AG04449 (cell line): ENCODE data around the gene PPP1R9B.

Experiments used
- CTCF ChIA-PET: fragments of 350-600 bp; formaldehyde crosslinking; extraction: SDS; loops from one replicate; lab custom pipeline; 2021; ENCODE audit warnings: antibody characterized with exemption; lab: Yijun Ruan, JAX
- POLR2A ChIA-PET: fragments of 400-600, 350-600 bp; formaldehyde crosslinking; extraction: SDS; loops from one replicate; lab custom pipeline; 2020; ENCODE audit warnings: antibody characterized with exemption, inconsistent platforms; lab: Yijun Ruan, JAX
- DNase-seq: peaks from one replicate; pipeline ENCODE4 v3.0.0-alpha.2; 2010; ENCODE audit warnings: low read depth, low spot score
- H3K4me3 ChIP-seq: 2 replicates; pipeline ENCODE4 v1.5.1; 2011; ENCODE audit warnings: low read depth, mild to moderate bottlenecking, control low read depth, low read length
- TF ChIP-seq, protein P1 (sequence below): IDR thresholded peaks from one replicate; pipeline ENCODE4 v1.5.1; 2011; ENCODE audit warnings: mild to moderate bottlenecking, moderate library complexity, low read length, control low read depth, inconsistent platforms; ENCODE audit not compliant: insufficient read depth; ENCODE audit errors: missing control alignments

The PPP1R9B gene

DNA sequence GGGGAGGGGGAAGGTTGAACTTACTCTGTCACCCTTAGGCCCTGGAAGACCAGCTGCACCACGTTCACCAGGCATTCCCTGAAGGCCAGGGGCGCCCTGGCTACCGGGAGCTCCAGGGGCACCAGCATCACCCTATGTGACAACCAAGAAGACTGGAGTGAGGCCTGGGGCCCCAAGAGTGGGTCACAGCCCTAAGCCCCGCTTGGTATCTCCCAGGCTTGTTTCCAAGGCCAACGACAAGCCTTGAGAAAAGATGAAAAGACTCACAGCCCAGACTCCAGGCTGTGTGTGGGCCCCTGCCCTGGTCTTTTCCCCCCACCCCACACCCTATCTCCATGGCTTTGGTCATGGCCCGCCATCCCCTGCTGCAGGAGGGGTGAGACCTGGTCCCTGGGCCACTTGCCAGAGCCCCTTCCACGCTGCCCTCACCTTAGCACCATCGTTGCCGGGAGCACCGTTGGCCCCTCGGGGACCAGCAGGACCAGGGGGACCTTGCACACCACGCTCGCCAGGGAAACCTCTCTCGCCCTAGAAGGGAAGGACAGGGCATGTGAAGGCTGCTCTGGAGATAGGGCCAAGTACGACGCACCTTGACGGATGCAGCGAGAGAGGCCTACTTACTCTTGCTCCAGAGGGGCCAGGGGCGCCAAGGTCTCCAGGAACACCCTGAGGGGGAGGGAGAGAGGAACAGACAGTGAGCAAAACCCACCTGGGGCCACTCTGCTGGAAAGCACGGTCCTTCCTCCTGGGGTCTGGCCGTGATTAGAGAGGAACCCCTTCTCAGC lies 41.1 kb upstream of the PPP1R9B start:
- H3K4me3 ChIP-seq: peak overlapping the region; percentile 18
- POLR2A ChIA-PET: interaction anchor here (0.8 to 44.9 kb wide), 6 partner anchors 11 to 98 kb away, joined by 4 to 2316 read pairs (median 82); partner anchors contain the start of genes COL1A1 and TMEM92
- TF ChIP-seq, protein P1, sequence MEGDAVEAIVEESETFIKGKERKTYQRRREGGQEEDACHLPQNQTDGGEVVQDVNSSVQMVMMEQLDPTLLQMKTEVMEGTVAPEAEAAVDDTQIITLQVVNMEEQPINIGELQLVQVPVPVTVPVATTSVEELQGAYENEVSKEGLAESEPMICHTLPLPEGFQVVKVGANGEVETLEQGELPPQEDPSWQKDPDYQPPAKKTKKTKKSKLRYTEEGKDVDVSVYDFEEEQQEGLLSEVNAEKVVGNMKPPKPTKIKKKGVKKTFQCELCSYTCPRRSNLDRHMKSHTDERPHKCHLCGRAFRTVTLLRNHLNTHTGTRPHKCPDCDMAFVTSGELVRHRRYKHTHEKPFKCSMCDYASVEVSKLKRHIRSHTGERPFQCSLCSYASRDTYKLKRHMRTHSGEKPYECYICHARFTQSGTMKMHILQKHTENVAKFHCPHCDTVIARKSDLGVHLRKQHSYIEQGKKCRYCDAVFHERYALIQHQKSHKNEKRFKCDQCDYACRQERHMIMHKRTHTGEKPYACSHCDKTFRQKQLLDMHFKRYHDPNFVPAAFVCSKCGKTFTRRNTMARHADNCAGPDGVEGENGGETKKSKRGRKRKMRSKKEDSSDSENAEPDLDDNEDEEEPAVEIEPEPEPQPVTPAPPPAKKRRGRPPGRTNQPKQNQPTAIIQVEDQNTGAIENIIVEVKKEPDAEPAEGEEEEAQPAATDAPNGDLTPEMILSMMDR: no peak
- CTCF ChIA-PET: interaction anchor here (1.1 to 1.3 kb wide), 4 partner anchors 76 to 82 kb away, joined by 4 to 5 read pairs (median 4); no protein-coding TSS in a partner anchor
- DNase-seq: no peak

DNA sequence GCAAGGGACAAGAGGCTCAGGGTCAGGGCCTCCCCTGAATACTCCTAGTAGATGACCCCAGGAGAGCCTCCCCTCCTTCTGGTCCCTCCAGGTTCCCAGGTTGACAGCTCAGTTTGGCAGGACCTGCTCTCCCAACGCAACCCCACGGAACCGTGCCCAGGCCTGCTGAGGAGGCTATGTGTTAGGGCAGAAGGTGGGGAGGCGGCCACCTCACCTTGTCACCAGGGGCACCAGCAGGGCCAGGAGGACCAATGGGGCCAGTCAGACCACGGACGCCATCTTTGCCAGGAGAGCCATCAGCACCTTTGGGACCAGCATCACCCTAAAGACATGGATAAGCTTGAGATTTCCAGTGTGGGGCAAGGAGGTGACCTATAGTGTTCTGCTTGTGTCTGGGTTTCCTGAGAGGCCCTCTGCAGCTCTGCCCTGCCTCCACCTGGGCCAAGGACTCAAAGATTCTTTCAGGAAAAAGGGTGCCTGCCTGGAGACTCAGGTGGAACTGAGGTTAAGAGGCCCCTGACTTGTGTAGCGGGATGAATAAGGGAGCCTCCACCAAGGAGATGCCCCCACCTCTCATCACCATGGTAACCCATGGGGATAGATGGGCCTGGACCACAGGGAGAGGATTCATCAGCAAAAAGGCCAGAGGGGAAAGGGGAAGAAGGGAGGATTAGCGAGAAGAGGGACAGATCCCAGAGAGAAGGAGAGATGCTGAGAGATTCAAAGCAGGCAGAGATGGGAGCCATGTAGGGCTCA lies 40.3 kb upstream of the PPP1R9B start:
- CTCF ChIA-PET: interaction anchor here (1.2 to 1.6 kb wide), 4 partner anchors 77 to 83 kb away, joined by 4 to 5 read pairs (median 4); partner anchors contain the start of gene TMEM92
- POLR2A ChIA-PET: interaction anchor here (0.8 to 44.9 kb wide), 5 partner anchors 11 to 75 kb away, joined by 4 to 2316 read pairs (median 146); partner anchors contain the start of genes COL1A1 and TMEM92
- no peak for DNase-seq
- H3K4me3 ChIP-seq: no peak overlapping the region; the same call in 1 of the 2 replicates
- TF ChIP-seq, protein P1: no peak

DNA sequence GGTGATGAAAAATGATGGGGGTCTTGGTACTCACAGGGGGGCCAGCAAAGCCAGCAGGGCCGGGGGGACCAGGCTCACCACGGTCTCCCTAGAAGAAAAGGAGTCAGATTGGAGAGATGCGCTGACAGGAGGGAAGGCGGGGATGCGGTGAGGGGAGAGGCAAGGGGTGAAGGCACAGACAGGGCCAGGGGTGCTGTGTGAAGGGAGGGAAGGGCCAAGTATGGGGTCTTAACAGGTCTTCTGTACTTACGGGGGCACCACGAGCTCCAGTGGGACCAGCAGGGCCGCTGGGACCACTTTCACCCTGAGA lies 39.8 kb upstream of the PPP1R9B start:
- CTCF ChIA-PET: interaction anchor here (1.2 to 1.6 kb wide), 4 partner anchors 77 to 84 kb away, joined by 4 to 5 read pairs (median 4); partner anchors contain the start of gene TMEM92
- H3K4me3 ChIP-seq: no peak overlapping the region; the same call in 1 of the 2 replicates
- no peak for DNase-seq
- POLR2A ChIA-PET: interaction anchor here (1.6 to 44.9 kb wide), 4 partner anchors 10 to 75 kb away, joined by 6 to 2316 read pairs (median 781); partner anchors contain the start of genes COL1A1 and TMEM92
- TF ChIP-seq, protein P1: no peak

DNA sequence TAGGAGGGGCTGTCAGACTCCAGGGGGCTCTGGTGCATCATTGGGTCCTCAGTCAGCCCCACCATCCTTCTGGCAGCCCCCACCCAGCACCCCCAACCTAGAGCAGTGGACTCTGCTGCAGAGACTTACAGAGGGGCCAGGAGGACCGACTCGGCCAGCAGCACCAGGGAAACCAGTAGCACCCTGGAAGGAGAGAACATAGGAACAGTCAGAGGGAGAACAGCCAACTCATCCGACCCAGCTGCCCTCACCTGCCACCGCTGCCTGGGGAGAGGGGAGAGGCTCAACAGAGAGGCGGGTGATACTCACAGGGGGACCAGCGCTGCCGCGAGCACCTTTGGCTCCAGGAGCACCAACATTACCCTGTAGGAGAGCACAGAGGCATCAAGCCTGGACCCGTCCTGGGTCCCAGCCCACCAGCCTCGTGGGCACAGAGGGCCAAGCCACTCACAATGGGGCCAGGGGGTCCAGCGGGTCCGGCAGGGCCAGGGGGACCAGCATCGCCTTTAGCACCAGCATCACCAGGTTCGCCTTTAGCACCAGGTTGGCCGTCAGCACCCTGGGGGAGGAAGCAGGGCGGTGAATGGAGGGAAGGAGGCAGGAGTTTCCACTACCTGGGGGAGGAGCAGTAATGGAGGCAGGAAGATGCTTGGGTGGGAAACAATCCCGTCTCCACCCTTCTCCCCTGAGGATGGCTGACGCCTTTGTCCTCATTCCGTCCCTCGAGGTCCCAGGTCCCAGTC lies 39.2 kb upstream of the PPP1R9B start:
- TF ChIP-seq, protein P1: no peak
- DNase-seq: no peak
- CTCF ChIA-PET: interaction anchor here (1.2 to 3.1 kb wide), 5 partner anchors 78 to 84 kb away, joined by 4 to 17 read pairs (median 5); partner anchors contain the start of gene TMEM92
- no peak overlapping the region; the same call in 1 of the 2 replicates for H3K4me3 ChIP-seq
- POLR2A ChIA-PET: interaction anchor here (1.6 to 44.9 kb wide), 6 partner anchors 7 to 76 kb away, joined by 6 to 2316 read pairs (median 150); partner anchors contain the start of genes COL1A1 and TMEM92

DNA sequence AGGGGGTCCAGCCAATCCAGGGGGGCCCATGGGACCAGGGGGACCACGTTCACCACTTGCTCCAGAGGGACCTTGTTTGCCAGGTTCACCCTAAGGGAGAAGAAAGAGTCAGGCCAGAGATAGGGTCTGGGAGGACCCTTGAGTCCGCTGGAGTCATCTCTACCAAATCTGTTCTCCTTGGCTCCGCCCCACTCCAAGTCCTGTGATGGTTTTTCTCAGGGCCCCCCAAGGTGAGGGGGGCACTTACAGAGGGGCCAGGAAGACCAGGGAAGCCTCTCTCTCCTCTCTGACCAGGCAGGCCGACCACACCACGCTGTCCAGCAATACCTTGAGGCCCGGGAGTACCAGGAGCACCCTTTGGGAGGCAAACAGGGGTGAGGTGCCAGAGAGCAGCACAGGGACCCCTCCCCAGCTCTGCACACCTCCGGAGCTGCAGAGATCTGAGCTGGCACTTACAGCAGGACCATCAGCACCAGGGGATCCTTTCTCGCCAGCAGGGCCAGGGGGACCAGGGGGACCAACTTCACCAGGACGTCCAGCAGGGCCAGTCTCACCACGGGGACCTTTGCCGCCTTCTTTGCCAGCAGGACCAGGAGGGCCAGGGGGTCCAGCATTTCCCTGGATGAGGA lies 38.6 kb upstream of the PPP1R9B start:
- DNase-seq: no peak
- POLR2A ChIA-PET: interaction anchor here (0.9 to 44.9 kb wide), 7 partner anchors 7 to 108 kb away, joined by 4 to 2316 read pairs (median 43); partner anchors contain the start of genes COL1A1 and TMEM92
- H3K4me3 ChIP-seq: no peak overlapping the region; the same call in 1 of the 2 replicates
- CTCF ChIA-PET: interaction anchor here (3.1 kb wide), 1 partner anchor 80 kb away, joined by 17 read pairs; no protein-coding TSS in a partner anchor
- TF ChIP-seq, protein P1: no peak
